HFFc6 (cell line): Measurements from ENCODE around the gene ENAH. TPM values are rescaled to one million over a fixed set of nuclear protein-coding genes. Genes with fewer than 3 reads are reported as not detected.

ENCODE experiments used
- DNase-seq: peaks from one replicate; pipeline ENCODE4 v3.0.0-alpha.2; 2018
- H3K27ac Mint-ChIP-seq: 2 replicates; pipeline ENCODE4 v1.8.0; 2020; ENCODE audit warnings: mild to moderate bottlenecking, mixed read lengths
- H3K27me3 Mint-ChIP-seq: 2 replicates; pipeline ENCODE4 v1.8.0; 2021; ENCODE audit warnings: mild to moderate bottlenecking, moderate library complexity, mixed read lengths; ENCODE audit not compliant: insufficient read depth
- H3K36me3 Mint-ChIP-seq: 2 replicates; pipeline ENCODE4 v1.8.0; 2021; ENCODE audit warnings: low read depth, mixed read lengths
- H3K4me1 Mint-ChIP-seq: 2 replicates; pipeline ENCODE4 v1.8.0; 2020; ENCODE audit warnings: low read depth, mixed read lengths
- H3K4me3 Mint-ChIP-seq: 2 replicates; pipeline ENCODE4 v1.8.0; 2020; ENCODE audit warnings: mild to moderate bottlenecking, moderate library complexity, mixed read lengths
- H3K9me3 Mint-ChIP-seq: 2 replicates; pipeline ENCODE4 v1.8.0; 2020; ENCODE audit warnings: mild to moderate bottlenecking, mixed read lengths
- total RNA-seq, 6 experiments: library from RNA; stranded (reverse); fragmentation: NEBNext Ultra II Directional; extraction: Animal tissue kit (Norgen Biotek cat#: 25700); gene quantifications; 2 replicates in 1 of 6; 3 replicates in 5 of 6; pipeline ENCODE4 v1.2.3, GENCODE V29; 2021
- TF ChIP-seq, protein P1 (sequence below): fragments of 200-600 bp; sonication (generic); IDR thresholded peaks from 2 replicates; pipeline ENCODE4 v1.5.0; 2021; ENCODE audit warnings: antibody characterized with exemption, mild to moderate bottlenecking

Gene ENAH
- total RNA-seq, 6 experiments from 2014 or later, result 133 to 171 (median 139) TPM

- TF ChIP-seq, protein P1, sequence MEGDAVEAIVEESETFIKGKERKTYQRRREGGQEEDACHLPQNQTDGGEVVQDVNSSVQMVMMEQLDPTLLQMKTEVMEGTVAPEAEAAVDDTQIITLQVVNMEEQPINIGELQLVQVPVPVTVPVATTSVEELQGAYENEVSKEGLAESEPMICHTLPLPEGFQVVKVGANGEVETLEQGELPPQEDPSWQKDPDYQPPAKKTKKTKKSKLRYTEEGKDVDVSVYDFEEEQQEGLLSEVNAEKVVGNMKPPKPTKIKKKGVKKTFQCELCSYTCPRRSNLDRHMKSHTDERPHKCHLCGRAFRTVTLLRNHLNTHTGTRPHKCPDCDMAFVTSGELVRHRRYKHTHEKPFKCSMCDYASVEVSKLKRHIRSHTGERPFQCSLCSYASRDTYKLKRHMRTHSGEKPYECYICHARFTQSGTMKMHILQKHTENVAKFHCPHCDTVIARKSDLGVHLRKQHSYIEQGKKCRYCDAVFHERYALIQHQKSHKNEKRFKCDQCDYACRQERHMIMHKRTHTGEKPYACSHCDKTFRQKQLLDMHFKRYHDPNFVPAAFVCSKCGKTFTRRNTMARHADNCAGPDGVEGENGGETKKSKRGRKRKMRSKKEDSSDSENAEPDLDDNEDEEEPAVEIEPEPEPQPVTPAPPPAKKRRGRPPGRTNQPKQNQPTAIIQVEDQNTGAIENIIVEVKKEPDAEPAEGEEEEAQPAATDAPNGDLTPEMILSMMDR, result no peak
- Mint-ChIP-seq H3K9me3 (no peaks in the 10 kb centered on the region), H3K27ac (no peak overlapping the region)
Observed at GRCh38 chr1:225446981-225447615, 205.8 kb downstream of the ENAH start.

GRCh38 chr1:225446595-225446960, 206.3 kb downstream of the ENAH start:
- DNase-seq, result no peak
- H3K4me3 Mint-ChIP-seq, result no peak overlapping the region
- H3K9me3 Mint-ChIP-seq, result no peaks in the 10 kb centered on the region
- H3K27ac Mint-ChIP-seq, result no peak overlapping the region
- no peaks in the 10 kb centered on the region for H3K36me3 Mint-ChIP-seq
- TF ChIP-seq, protein P1, result no peak
- H3K27me3 Mint-ChIP-seq, result peaks cover 16% of the 10 kb centered on the region
- H3K4me1 Mint-ChIP-seq, result peaks cover 36% of the 10 kb centered on the region

More at GRCh38 chr1:225446981-225447615, 205.8 kb downstream of the ENAH start:
- Mint-ChIP-seq H3K36me3 (no peaks in the 10 kb centered on the region), H3K4me3 (no peak overlapping the region), H3K27me3 (peaks cover 16% of the 10 kb centered on the region), H3K4me1 (peaks cover 31% of the 10 kb centered on the region)
- no peak for DNase-seq

DNA sequence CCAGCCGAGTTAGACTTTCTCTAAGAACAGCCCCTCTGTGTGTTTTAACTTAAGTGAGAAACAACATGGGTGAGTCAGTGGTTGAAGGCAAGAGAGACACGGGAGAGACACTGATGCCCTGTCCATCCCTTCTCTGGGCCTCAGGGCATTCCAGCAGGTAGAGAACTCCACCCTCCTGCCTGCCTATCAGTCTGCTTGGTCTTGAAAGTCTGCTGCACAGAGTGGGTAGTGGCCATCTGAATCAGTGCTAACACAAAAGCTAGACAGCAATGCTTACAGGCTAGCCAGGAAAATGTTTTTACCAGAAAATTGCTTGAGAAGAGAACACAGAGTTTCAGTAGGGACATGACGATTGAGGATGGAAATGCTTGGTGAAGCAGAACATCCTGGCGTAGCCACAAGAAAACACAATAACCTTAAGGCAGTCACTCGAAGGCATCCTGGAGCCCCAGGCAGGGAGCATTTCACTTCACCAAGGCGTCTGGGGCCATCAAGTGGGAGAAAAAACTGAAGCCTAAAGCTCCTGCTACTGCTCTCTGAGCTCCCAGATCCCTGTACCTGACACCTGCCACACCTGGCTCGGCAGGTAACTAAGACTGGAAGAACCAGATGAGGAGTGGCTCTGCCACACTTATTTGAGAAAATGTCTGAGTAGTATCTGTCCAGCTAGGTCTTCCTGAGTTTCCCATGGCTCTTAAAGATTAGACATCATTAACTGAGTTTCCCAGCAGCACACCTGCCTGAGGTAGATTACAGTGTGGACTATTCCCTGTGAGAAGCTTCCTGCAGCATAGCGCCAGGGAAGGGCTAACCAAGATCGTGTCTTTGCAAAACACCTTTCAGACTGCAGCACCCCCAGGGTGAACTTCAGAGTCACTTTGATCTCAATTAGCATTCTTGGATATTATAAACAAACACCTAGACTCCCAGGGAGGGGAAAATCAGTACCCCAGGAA, 207.0 kb downstream of the ENAH start:
- TF ChIP-seq, protein P1, result no peak
- DNase-seq, result no peak
- Mint-ChIP-seq H3K4me3 (no peak overlapping the region), H3K27me3 (peaks cover 13% of the 10 kb centered on the region), H3K4me1 (peaks cover 40% of the 10 kb centered on the region), H3K36me3 (no peaks in the 10 kb centered on the region), H3K27ac (no peak overlapping the region), H3K9me3 (no peaks in the 10 kb centered on the region)

GRCh38 chr1:225442123-225442505, 210.8 kb downstream of the ENAH start:
- TF ChIP-seq, protein P1, result no peak
- Mint-ChIP-seq H3K27ac (no peak overlapping the region), H3K9me3 (no peaks in the 10 kb centered on the region), H3K4me3 (no peak overlapping the region), H3K4me1 (peaks cover 26% of the 10 kb centered on the region), H3K27me3 (peaks cover 8% of the 10 kb centered on the region; the same call in 1 of the 2 replicates), H3K36me3 (no peaks in the 10 kb centered on the region)
- DNase-seq, result no peak

- Mint-ChIP-seq H3K27ac (no peak overlapping the region), H3K9me3 (no peaks in the 10 kb centered on the region)
Observed at GRCh38 chr1:225441314-225442122, 211.4 kb downstream of the ENAH start.

More at GRCh38 chr1:225441314-225442122, 211.4 kb downstream of the ENAH start:
- TF ChIP-seq, protein P1, result peak; percentile 59
- Mint-ChIP-seq H3K4me3 (no peak overlapping the region), H3K36me3 (no peaks in the 10 kb centered on the region), H3K27me3 (peaks cover 8% of the 10 kb centered on the region; the same call in 1 of the 2 replicates), H3K4me1 (peaks cover 25% of the 10 kb centered on the region)
- no peak for DNase-seq
